ENCODE data around the gene PNLDC1. TPM values are rescaled to one million over a fixed set of nuclear protein-coding genes. Genes with fewer than 3 reads are reported as not detected.
"Not testable (repeated sequence)": the region's sequence is repeated elsewhere in the genome, so short reads cannot be mapped to it uniquely, and the experiment has no call there.

Gene PNLDC1
- total and polyA plus RNA-seq, 5 donors: 0.24 to 0.43 (median 0.31) TPM; not detected in 2

- H3K27me3 ChIP-seq (ENCODE audit: control insufficient read depth, insufficient read depth): no peaks in the 10 kb centered on the region
- WGBS: 84% methylated on average over 5 of the region's 5 CpGs
- no peak overlapping the region for H3K4me3 ChIP-seq (ENCODE audit: low read length)
- ATAC-seq (no peak), DNase-seq (no peak)
- H3K27ac ChIP-seq (ENCODE audit: low read length): no peak overlapping the region
- H3K9me3 ChIP-seq (ENCODE audit: control insufficient read depth, low read length): no peaks in the 10 kb centered on the region
- H3K4me1 ChIP-seq (ENCODE audit: control insufficient read depth, insufficient read depth, low read length): no peaks in the 10 kb centered on the region
- intact Hi-C loops (cut with DNase I): no loop called here
Measured at GRCh38 chr6:159807150-159807858, 7.2 kb downstream of the PNLDC1 start.

- no peaks in the 10 kb centered on the region for H3K27me3 ChIP-seq (ENCODE audit: control insufficient read depth, insufficient read depth)
- no peak overlapping the region for H3K4me3 ChIP-seq (ENCODE audit: low read length)
- no peaks in the 10 kb centered on the region for H3K4me1 ChIP-seq (ENCODE audit: control insufficient read depth, insufficient read depth, low read length)
- WGBS: 79% methylated on average over 6 of the region's 6 CpGs
- H3K27ac ChIP-seq (ENCODE audit: low read length): no peak overlapping the region
- intact Hi-C loops (cut with DNase I): no loop called here
- DNase-seq: no peak
- H3K9me3 ChIP-seq (ENCODE audit: control insufficient read depth, low read length): no peaks in the 10 kb centered on the region
- ATAC-seq: no peak
Measured at GRCh38 chr6:159808647-159809046, 8.6 kb downstream of the PNLDC1 start.

- ATAC-seq (no peak), DNase-seq (no peak)
- Histone ChIP-seq H3K4me1 (ENCODE audit: control insufficient read depth, insufficient read depth, low read length) (no peaks in the 10 kb centered on the region), H3K4me3 (ENCODE audit: low read length) (no peak overlapping the region), H3K9me3 (ENCODE audit: control insufficient read depth, low read length) (no peaks in the 10 kb centered on the region), H3K27ac (ENCODE audit: low read length) (no peak overlapping the region), H3K27me3 (ENCODE audit: control insufficient read depth, insufficient read depth) (no peaks in the 10 kb centered on the region)
- WGBS: 92% methylated on average over 4 of the region's 4 CpGs
- intact Hi-C loops (cut with DNase I): no loop called here
Measured at GRCh38 chr6:159809149-159809548, 9.1 kb downstream of the PNLDC1 start.

- no peak overlapping the region for H3K4me3 ChIP-seq (ENCODE audit: low read length)
- no peak overlapping the region for H3K27ac ChIP-seq (ENCODE audit: low read length)
- intact Hi-C loops (cut with DNase I): no loop called here
- WGBS: 78% methylated on average over 9 of the region's 9 CpGs
- DNase-seq (no peak), ATAC-seq (no peak)
- H3K9me3 ChIP-seq (ENCODE audit: control insufficient read depth, low read length): no peaks in the 10 kb centered on the region
- no peaks in the 10 kb centered on the region for H3K4me1 ChIP-seq (ENCODE audit: control insufficient read depth, insufficient read depth, low read length)
- no peaks in the 10 kb centered on the region for H3K27me3 ChIP-seq (ENCODE audit: control insufficient read depth, insufficient read depth)
Measured at GRCh38 chr6:159813781-159814180, 13.7 kb downstream of the PNLDC1 start.

- no peak overlapping the region for H3K27ac ChIP-seq (ENCODE audit: low read length)
- intact Hi-C loops (cut with DNase I): no loop called here
- no peak overlapping the region for H3K4me3 ChIP-seq (ENCODE audit: low read length)
- H3K9me3 ChIP-seq (ENCODE audit: control insufficient read depth, low read length): no peaks in the 10 kb centered on the region
- WGBS: 72% methylated on average over 6 of the region's 6 CpGs
- DNase-seq (no peak), ATAC-seq (no peak)
- no peaks in the 10 kb centered on the region for H3K4me1 ChIP-seq (ENCODE audit: control insufficient read depth, insufficient read depth, low read length)
- H3K27me3 ChIP-seq (ENCODE audit: control insufficient read depth, insufficient read depth): no peaks in the 10 kb centered on the region
Measured at GRCh38 chr6:159815410-159815809, 15.3 kb downstream of the PNLDC1 start.

- ATAC-seq; intact Hi-C loops (cut with DNase I); H3K27ac ChIP-seq (ENCODE audit: low read length); H3K4me1 ChIP-seq (ENCODE audit: control insufficient read depth, insufficient read depth, low read length); DNase-seq; H3K27me3 ChIP-seq (ENCODE audit: control insufficient read depth, insufficient read depth); H3K9me3 ChIP-seq (ENCODE audit: control insufficient read depth, low read length); H3K4me3 ChIP-seq (ENCODE audit: low read length): not testable (repeated sequence)
- 71% methylated on average over 3 of the region's 3 CpGs for WGBS
Measured at GRCh38 chr6:159816775-159817174, 16.7 kb downstream of the PNLDC1 start.

- intact Hi-C loops (cut with DNase I): no loop called here
- DNase-seq (no peak), ATAC-seq (no peak)
- 88% methylated on average over 23 of the region's 23 CpGs for WGBS
- Histone ChIP-seq H3K4me3 (ENCODE audit: low read length) (no peak overlapping the region), H3K27me3 (ENCODE audit: control insufficient read depth, insufficient read depth) (no peaks in the 10 kb centered on the region), H3K9me3 (ENCODE audit: control insufficient read depth, low read length) (no peaks in the 10 kb centered on the region), H3K27ac (ENCODE audit: low read length) (no peak overlapping the region), H3K4me1 (ENCODE audit: control insufficient read depth, insufficient read depth, low read length) (no peaks in the 10 kb centered on the region)
Measured at GRCh38 chr6:159817951-159818739, 18.1 kb downstream of the PNLDC1 start.

GRCh38 chr6:159819098-159819497, 19.0 kb downstream of the PNLDC1 start:
- DNase-seq (no peak), ATAC-seq (no peak)
- 82% methylated on average over 16 of the region's 16 CpGs for WGBS
- intact Hi-C loops (cut with DNase I): no loop called here
- H3K27ac ChIP-seq (ENCODE audit: low read length): no peak overlapping the region
- no peak overlapping the region for H3K4me3 ChIP-seq (ENCODE audit: low read length)
- H3K4me1 ChIP-seq (ENCODE audit: control insufficient read depth, insufficient read depth, low read length): no peaks in the 10 kb centered on the region
- H3K27me3 ChIP-seq (ENCODE audit: control insufficient read depth, insufficient read depth): no peaks in the 10 kb centered on the region
- no peaks in the 10 kb centered on the region for H3K9me3 ChIP-seq (ENCODE audit: control insufficient read depth, low read length)

- DNase-seq (no peak), ATAC-seq (no peak)
- Histone ChIP-seq H3K4me3 (ENCODE audit: low read length) (no peak overlapping the region), H3K4me1 (ENCODE audit: control insufficient read depth, insufficient read depth, low read length) (no peaks in the 10 kb centered on the region), H3K27me3 (ENCODE audit: control insufficient read depth, insufficient read depth) (no peaks in the 10 kb centered on the region), H3K9me3 (ENCODE audit: control insufficient read depth, low read length) (no peaks in the 10 kb centered on the region), H3K27ac (ENCODE audit: low read length) (no peak overlapping the region)
- 57% methylated on average over 28 of the region's 28 CpGs for WGBS
- intact Hi-C loops (cut with DNase I): no loop called here
Measured at GRCh38 chr6:159819932-159820640, 20.0 kb downstream of the PNLDC1 start.

- 73% methylated on average over 11 of the region's 11 CpGs for WGBS
- Histone ChIP-seq H3K27ac (ENCODE audit: low read length) (no peak overlapping the region), H3K27me3 (ENCODE audit: control insufficient read depth, insufficient read depth) (no peaks in the 10 kb centered on the region), H3K9me3 (ENCODE audit: control insufficient read depth, low read length) (no peaks in the 10 kb centered on the region), H3K4me1 (ENCODE audit: control insufficient read depth, insufficient read depth, low read length) (no peaks in the 10 kb centered on the region), H3K4me3 (ENCODE audit: low read length) (no peak overlapping the region)
- intact Hi-C loops (cut with DNase I): no loop called here
- ATAC-seq (no peak), DNase-seq (no peak)
Measured at GRCh38 chr6:159821122-159821521, 21.0 kb downstream of the PNLDC1 start.

- WGBS: 94% methylated on average over 10 of the region's 10 CpGs
- intact Hi-C loops (cut with DNase I): no loop called here
- no peaks in the 10 kb centered on the region for H3K4me1 ChIP-seq (ENCODE audit: control insufficient read depth, insufficient read depth, low read length)
- H3K27ac ChIP-seq (ENCODE audit: low read length): no peak overlapping the region
- H3K9me3 ChIP-seq (ENCODE audit: control insufficient read depth, low read length): no peaks in the 10 kb centered on the region
- H3K27me3 ChIP-seq (ENCODE audit: control insufficient read depth, insufficient read depth): no peaks in the 10 kb centered on the region
- DNase-seq (no peak), ATAC-seq (no peak)
- H3K4me3 ChIP-seq (ENCODE audit: low read length): no peak overlapping the region
Measured at GRCh38 chr6:159821726-159822125, 21.6 kb downstream of the PNLDC1 start.
